ENCODE data around the gene DGKQ.
"Not testable (repeated sequence)": the region's sequence is repeated elsewhere in the genome, so short reads cannot be mapped to it uniquely, and the experiment has no call there.

The DGKQ gene

DNA sequence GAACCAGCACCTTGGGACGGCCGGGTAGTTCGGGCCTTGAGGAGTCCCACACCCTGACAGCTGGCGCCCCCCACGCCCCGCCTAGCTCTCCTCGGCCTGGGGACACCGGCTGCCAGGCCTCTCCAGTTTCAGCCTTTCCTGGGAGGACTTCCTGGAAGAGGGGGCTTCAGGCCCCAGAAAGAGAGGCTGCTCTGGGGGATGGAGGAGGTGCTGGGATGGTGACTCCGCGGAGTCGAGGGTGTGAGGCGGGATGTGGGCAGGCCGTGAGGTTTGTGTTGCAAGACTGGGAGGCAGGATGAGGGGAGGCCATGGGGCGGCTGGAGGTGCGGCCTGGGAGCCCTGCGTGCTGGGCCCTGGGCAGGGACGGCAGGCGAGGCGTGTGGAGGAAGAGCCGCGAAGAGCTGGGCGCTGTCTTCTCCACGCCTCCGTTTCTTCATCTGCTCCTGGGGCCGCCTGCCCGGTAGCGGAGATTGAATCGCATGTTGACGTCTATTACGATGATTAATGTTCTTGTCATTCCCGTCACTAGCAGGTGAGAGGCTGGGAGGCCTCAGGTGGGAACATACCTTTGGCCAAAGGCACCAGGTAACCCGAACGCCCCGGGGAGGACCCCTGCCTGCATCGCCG, 37.1 kb upstream of the DGKQ start:
- DNase-seq (ENCODE audit: low spot score), result peak; percentile 83

DNA sequence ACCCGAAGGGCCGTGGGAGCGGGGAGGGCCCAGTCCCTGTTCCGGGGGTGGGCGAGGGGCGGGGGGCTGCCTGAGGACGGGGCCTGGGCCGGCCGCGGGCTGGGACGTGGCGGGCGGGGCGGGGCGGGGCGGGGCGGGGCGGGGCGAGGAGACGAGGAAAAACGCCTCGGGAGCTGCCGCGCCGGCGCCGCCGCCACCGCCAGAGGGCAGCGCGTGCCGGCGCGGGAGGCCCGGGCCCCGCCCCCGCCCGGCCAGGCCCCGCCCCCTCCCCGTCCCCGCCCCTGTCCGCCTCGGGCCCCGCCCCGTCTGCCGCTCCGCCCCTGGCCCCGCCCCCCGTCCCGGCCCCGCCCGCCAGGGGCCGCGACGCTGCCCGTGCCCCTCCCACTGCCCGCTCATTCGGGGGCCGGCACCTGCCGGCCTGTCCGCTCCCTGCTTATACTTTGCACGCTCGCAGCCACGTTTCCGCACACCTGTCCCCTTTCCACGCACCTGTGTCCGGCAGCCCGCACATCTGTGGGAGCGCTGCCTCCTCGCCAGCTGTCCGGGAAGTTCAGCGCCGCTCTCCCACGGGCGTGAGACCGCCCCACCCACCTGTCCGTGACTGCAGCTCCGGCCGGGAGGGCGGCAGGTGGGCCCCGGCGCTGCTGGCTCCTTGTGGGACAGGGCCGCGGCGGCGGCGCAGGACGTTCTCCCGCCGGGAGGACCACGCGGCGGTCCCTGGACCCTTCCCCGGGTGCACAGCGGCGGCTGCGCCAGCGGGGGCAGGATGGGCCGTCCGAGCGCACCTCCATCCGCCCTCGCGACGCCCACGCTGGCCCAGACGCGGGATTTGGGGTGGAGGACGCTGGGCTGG, 36.4 kb upstream of the DGKQ start:
- DNase-seq (ENCODE audit: low spot score), result peak; percentile 95

DNA sequence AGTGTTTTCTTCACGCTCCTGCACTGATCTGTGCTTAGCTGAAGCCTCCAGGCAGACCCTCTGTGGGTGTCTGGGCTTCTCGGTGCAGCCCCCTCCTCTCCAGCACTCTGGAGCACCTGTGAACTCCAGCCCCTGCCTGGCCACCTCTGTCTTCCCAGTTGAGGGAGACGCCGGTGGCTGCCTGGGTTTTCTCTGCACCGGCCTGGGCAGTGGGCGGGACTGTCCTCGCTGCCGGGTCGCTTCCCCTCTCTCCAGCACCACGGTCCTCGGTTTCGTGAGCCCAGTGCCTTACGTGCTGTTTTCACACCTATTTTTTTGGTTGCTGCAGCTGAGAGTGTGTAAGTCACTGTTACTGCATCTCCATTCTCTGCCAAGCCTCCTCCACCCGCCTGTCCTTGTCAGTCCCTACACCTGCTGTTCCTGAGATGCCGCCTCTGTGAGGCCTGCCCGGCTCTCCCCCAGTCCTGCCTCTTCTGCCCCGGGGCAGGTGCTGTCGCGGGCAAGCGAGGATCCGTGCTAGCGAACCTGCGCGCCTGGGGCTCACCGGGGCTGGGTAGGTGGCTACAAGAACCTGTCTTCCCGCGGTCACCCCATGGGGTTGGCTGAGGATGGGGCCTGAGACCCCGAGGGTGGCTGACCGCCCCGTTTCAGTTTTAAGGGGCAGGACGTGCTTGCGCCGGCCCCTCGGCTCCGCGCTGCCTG, 35.6 kb upstream of the DGKQ start:
- no peak for DNase-seq (ENCODE audit: low spot score)

DNA sequence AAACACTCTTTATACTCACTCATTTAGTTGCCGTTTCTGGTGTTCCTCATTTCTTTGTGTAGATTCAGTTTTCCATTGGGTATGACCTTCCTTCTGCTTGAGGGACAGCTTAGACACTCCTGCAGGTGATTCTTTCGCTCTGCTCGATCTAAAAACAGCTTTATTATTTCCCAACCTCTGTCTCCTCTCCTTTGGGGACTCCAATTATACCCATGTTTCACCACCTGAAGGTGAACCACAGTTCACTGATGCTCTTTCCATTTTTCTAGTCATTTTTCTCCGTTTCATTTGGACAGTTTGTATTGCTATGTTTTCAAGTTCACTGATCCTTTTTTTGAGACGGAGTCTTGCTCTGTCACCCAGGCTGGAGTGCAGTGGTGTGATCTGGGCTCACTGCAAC, 33.5 kb upstream of the DGKQ start:
- no peak for DNase-seq (ENCODE audit: low spot score)

DNA sequence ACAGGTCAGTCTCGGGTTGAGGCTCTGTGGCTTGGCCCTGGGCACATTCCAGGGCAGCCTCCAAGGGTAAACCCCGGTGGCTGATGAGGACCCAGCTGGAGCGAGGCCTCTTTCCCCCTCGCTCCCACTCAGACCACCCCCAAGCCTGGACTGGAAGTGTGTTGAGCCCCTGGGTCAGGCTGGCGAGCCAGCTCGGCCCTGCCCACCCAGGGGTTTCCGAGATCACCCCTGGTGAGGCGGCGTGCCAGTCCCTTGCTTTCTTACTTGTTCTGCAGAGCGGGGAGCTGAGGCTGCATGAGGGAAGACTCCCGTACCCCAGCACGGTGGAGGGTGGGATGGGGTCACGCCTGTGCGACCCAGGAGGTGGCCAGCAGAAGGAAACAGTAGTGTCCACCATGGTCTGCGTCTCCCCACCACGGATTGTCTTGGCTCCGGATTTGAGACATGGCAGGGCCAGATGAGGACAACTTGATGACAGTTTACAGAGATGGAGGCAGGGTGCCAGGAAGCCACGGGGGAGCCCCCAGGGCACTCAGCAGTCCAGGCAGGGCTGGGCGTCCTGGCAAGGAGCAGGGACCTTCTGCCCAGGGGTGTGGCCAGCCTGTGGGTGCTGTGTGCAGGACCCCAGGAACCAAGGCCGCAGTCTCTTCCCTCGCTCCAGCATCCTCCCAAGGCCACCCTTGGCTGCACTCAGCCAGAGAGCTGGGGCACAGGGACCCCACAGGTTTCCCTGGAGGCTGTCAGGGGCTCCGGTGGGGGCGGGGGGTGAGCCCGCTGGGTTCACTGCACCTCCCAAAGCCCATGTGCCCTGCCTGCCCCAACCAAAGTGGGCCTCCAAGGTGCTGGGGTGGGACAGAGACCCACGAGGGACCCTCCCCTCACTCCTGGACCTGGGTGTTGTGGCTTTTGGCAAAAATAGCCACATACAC, 31.5 kb upstream of the DGKQ start:
- no peak for DNase-seq (ENCODE audit: low spot score)

DNA sequence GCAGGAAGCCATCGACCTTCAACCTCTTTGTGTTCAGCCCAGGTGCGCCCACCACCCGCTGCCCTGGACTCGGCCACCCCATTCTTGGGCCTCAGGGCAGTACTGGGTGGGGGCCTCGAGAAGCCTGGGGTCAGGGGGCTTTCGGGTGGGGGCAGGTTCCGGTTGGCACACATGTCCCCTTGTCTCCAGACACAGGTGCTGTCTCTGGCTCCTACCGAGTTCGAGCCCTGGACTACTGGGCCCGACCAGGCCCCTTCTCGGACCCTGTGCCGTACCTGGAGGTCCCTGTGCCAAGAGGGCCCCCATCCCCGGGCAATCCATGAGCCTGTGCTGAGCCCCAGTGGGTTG, 30.7 kb upstream of the DGKQ start:
- DNase-seq (ENCODE audit: low spot score), result no peak

DNA sequence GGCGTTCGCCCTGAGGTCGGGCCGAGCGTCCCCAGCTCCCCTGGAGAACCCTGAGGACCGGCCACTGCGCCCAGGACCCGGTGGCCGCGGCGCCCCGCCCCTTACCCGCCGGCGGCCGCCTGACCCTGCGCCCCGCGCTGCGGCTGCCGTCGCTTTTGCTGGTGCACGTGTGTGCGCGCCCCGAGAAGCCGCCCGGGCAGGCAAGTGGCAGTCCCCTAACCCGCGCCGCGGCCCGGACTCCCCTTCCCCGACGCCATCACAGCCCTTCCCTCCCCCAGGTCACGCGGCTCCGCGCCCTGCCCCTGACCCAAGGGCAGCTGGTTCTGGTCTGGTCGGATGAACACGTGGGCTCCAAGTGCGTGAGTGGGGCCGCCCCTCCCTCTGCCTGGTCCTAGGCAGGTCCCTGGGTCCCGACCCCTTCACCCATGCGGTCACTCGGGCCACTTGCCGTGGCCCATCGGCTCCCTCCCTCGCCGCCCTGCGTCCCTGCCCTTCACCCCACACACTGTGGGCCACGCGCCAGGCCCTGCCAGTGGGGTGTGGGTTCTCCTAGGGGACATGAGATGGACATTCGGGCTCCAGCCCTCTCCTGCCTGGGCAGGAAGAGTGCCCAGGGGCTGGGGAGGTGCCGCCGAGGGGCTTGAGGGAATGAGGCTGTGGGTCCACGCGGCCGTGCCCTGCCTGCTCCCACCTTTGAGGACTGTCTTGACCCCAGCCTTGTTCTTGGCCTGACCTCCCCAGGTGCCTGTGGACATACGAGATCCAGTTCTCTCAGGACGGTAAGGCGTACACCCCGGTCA, 30.1 kb upstream of the DGKQ start:
- no peak for DNase-seq (ENCODE audit: low spot score)

DNA sequence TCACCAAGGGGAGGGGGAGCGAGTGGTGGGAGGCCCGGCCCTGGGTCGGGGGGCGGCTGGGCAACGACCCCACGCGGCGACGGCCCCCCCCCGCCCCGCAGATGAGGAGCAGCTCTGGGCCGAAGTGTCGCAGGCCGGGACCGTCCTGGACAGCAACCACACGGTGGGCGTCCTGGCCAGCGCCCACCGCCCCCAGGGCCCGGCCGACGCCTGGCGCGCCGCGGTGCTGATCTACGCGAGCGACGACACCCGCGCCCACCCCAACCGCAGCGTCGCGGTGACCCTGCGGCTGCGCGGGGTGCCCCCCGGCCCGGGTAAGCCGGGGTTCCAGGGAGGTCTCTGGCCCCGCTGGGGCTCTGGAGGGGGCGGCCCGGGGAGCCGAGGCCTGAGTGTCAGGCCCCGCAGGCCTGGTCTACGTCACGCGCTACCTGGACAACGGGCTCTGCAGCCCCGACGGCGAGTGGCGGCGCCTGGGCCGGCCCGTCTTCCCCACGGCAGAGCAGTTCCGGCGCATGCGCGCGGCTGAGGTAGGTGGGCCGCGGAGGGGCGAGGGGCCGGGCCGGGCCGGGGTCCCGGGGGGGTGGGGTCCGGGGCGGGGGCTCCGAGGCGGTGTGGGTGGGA, 29.4 kb upstream of the DGKQ start:
- no peak for DNase-seq (ENCODE audit: low spot score)

DNA sequence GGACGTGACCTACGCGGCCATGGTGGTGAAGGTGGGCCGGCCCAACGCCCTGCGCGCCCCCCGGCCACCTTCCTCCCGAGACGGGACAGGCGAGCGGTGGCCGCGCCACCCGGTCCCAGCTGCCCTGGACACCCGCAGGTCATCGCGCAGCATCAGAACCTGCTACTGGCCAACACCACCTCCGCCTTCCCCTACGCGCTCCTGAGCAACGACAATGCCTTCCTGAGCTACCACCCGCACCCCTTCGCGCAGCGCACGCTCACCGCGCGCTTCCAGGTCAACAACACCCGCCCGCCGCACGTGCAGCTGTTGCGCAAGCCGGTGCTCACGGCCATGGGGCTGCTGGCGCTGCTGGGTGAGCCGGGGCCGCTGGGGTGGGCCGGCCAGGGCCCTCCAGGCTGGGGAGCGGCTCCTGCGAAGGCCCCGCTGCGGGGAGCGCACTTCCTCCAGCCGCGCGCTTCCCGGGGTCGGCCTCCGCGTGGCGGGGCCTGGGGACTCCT, 28.8 kb upstream of the DGKQ start:
- no peak for DNase-seq (ENCODE audit: low spot score)

DNA sequence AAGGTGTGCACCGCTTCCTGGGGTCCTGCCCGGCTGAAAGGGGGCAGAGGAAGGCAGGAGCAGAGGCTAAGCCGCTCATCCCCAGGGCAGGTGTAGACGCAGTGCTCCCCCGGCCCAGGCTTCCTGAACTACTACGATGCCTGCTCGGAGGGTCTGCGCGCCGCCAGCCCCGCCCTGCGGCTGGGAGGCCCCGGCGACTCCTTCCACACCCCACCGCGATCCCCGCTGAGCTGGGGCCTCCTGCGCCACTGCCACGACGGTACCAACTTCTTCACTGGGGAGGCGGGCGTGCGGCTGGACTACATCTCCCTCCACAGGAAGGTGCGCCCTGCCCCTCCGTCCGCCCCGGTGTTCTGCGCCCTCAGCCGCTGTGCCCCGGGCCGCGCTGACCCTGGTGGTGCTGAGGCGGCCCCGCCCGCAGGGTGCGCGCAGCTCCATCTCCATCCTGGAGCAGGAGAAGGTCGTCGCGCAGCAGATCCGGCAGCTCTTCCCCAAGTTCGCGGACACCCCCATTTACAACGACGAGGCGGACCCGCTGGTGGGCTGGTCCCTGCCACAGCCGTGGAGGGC, 28.3 kb upstream of the DGKQ start:
- DNase-seq (ENCODE audit: low spot score), result no peak

DNA sequence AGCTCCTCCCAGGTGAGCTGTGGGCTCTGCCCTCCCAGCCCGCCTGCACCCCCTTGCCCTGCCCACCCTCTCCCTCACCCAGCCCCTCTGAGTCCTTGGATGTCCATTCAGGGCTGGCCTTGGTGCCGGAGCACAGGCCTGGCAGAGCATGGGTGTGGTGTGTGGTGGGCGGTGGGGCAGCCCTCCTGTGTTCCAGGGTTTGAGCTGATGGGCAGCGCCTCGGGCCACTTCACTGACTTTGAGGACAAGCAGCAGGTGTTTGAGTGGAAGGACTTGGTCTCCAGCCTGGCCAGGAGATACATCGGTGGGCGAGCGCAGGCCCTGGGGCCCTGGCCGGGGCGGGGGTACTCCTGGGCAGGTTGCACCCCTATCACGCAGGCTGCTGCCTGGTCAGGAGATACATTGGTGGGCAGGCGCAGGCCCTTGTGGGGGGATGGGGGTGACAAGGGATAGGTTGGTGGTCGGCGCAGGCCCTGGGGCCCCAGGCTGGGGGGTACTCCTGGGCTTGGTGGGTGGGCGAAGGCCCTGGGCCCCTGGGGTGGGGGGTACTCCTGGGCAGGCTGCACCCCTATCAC, 27.4 kb upstream of the DGKQ start:
- no peak for DNase-seq (ENCODE audit: low spot score)

DNA sequence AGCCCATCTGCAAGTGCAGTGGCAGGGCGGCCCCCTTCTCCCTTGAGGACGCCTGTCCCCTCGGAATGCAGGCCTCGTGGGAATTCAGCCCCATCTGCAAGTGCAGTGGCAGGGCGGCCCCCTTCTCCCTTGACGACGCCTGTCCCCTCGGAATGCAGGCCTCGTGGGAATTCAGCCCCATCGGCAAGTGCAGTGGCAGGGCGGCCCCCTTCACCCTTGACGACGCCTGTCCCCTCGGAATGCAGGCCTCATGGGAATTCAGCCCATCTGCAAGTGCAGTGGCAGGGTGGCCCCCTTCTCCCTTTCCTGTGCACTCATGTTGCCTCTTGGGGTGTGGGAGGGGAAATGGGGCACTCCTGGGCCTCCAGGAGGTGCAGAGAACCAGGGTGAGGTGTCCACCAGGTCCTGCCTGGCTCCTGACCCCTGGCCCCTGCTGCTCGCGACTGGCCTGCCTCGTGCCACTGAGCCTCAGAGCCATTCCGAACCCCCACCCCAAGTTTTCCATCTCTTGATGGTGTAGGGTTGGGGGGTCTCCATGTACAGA, 26.6 kb upstream of the DGKQ start:
- DNase-seq (ENCODE audit: low spot score), result no peak

DNA sequence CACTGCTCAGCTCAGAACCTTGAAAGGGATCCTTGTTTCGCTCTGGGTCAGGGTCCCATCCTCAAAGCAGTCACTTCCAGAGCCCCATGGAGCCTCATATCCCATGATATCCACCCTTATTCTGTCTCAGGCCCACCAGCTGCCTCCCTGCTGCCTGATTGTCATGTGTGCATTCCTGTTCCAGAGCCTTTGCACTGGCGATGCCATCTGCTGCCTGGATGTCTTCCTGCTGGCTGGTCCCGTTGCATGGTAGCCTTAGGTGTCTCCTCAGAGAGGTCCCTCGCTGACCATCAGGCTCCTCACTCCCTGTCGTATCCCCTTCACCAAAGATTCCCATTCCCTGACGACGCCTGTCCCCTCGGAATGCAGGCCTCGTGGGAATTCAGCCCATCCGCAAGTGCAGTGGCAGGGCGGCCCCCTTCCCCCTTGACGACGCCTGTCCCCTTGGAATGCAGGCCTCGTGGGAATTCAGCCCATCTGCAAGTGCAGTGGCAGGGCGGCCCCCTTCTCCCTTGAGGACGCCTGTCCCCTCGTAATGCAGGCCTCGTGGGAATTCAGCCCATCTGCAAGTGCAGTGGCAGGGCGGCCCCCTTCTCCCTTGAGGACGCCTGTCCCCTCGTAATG, 26.0 kb upstream of the DGKQ start:
- DNase-seq (ENCODE audit: low spot score), result not testable (repeated sequence)

DNA sequence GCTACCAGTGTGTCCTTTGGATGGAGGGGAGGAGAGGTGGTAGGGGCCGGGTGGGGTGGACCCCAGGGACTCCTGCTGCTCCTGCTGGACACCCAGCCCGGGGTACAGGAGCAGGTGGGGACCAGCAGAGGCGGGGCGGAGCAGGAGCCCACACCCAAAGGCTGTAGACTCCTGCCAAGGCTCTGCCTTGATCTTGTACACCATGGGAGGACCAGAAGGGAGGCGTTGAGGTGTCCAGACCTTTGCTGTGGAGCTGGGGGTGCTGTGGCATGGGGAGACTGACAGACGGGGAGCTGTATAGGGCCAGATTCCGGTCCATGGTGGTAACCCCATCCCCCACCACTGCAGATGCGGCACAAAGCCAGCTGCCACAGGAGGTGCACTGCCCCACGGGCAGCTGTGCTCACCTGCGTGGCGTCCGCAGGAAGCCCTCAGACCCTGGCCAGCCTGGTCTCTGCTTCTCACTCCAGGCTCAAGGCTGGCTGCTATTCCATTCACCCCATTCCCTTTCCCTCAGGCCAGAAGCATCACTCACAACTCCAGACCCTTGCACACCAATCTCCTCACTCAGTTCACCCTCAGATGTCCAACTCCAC, 24.8 kb upstream of the DGKQ start:
- DNase-seq (ENCODE audit: low spot score), result no peak

DNA sequence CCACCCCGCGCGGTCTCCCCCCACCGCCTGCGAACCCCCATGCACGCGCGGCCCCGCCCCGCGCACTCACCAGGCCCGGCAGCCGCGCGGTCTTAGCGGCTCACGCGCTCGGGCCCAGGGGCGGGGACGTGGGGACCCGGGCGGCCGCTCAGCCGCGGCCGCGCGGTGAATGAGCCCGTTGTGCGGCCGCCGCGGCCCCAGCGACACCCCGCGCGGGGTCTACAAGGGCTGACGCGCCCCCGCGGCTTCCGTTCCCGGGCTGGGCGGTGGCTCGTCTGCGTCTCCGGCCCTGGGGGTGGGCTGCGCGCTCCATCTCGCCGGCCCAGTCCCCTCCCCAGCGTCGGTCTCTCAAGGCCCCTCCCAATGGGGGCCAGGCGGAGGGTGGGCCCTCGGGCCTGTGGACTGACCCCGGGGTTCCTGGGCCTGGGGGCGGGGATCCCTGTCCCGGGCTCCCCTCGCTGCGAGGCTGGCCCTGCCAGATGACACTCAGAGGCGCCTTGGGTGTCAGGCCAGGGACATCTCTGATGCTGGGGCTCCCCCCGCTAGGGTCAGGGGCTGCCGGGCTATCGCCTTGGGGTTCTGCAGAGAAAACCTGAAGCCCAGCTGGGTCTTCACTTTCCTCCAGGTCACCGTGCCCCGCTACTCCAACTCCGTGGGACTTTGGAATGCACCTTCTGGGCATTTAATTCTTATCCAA, 24.2 kb upstream of the DGKQ start:
- peak; percentile 75 for DNase-seq (ENCODE audit: low spot score)

DNA sequence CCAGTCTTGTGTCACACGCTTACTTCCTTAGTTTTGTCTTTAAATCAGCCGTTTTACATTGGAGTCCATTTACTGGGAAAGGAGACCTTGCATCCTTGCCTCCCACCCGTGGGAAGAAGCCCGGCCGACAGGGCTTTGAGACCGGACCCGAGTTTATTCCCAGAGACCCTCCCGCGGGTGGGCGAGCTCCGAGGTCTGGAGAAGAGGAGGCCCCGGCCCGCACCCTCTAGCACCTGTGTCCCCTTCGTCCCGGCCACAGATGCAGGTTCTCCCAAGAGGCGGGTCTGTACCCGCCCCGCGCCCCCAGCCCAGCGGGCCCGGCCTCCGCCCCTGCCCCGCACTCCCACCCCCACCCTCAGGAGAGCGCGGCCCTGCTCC, 23.6 kb upstream of the DGKQ start:
- DNase-seq (ENCODE audit: low spot score), result no peak

DNA sequence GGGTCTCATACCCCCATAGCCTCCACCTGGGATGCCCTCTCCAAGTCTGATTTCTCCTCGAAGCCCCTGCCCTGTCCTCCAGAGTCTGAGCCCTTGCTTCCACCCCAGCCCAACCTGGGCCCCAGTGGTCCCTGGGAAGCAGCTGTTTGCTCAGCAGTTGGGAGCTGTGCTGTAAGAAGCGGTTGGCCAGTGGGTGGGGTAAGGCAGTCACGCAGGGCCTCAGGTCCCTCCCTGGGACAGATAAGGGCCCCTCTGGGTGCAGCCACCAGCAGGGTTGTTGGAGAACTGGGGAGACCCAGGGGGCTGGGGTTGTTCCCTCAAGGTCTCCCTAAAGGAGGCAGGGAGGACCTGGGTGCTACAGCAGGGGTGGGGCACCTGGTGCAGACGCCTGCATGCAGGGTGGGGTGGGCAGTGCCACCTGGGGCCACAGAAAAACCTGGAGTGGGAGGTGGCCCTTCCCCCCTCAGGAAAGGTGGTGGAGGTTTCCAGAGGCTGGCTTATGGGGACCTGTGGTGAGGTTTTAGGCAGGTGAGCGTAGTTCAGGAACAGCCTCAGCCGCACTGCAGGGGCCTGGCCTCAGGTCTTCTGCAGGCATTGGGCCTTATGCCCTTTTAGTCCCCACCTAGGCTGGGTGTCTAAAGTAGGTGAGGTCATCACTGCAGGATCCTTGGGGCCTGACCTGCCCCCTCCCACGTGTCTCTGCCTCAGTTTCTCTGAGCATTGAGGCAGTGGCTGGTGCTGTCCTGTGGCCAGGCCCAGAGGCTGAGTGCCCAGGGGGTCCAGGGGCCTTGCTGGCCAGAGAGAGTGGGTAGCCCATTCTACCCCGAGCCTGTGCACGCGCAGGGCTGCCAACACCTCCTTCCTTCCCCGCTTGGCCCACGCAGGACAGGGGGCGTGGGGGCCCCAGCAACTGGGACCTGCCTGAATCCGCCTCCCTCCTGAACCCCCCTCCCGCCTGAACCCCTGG, 22.9 kb upstream of the DGKQ start:
- DNase-seq (ENCODE audit: low spot score), result no peak
